GM18511 (cell line): ENCODE results near the gene CRYGN.

ENCODE experiments used
- ATAC-seq: cut with Tn5 transposase; IDR thresholded peaks from one replicate; pipeline ENCODE4 v1.9.1; 2021; ENCODE audit warnings: mild to moderate bottlenecking, moderate library complexity; ENCODE audit not compliant: unreplicated experiment

CRYGN gene

GRCh38 chr7:151408839-151409666 is 30.9 kb downstream of the CRYGN start:
- no peak for ATAC-seq

- ATAC-seq = no peak
Measured at GRCh38 chr7:151408498-151408838, 31.5 kb downstream of the CRYGN start.

- no peak for ATAC-seq
Measured at GRCh38 chr7:151406886-151407583, 32.9 kb downstream of the CRYGN start.

GRCh38 chr7:151406051-151406875 is 33.7 kb downstream of the CRYGN start:
- no peak for ATAC-seq

GRCh38 chr7:151405588-151405987 is 34.4 kb downstream of the CRYGN start:
- no peak for ATAC-seq

GRCh38 chr7:151405056-151405455 is 34.9 kb downstream of the CRYGN start:
- no peak for ATAC-seq

- no peak for ATAC-seq
Measured at GRCh38 chr7:151404216-151405011, 35.5 kb downstream of the CRYGN start.

GRCh38 chr7:151403764-151404163 is 36.2 kb downstream of the CRYGN start:
- ATAC-seq = no peak

GRCh38 chr7:151402029-151402835 is 37.7 kb downstream of the CRYGN start:
- ATAC-seq = no peak

GRCh38 chr7:151400626-151401315 is 39.2 kb downstream of the CRYGN start:
- ATAC-seq = peak; percentile 82

- ATAC-seq = no peak
Measured at GRCh38 chr7:151399906-151400305, 40.0 kb downstream of the CRYGN start.

- no peak for ATAC-seq
Measured at GRCh38 chr7:151399305-151399601, 40.7 kb downstream of the CRYGN start.

- ATAC-seq = no peak
Measured at GRCh38 chr7:151398446-151399304, 41.3 kb downstream of the CRYGN start.

- no peak for ATAC-seq
Measured at GRCh38 chr7:151397026-151397425, 42.9 kb downstream of the CRYGN start.

- no peak for ATAC-seq
Measured at GRCh38 chr7:151396328-151396970, 43.5 kb downstream of the CRYGN start.

GRCh38 chr7:151395036-151395367 is 44.9 kb downstream of the CRYGN start:
- no peak for ATAC-seq

- no peak for ATAC-seq
Measured at GRCh38 chr7:151394076-151395035, 45.6 kb downstream of the CRYGN start.
